Stimulated activated CD8-positive, alpha-beta memory T cell treated with anti-CD3 and anti-CD28 coated beads, Interleukin-12 subunit alpha, Interleukin-12 subunit beta, amount 100 ng/mL, for 24 hours (primary cell): Measurements from ENCODE around the gene FOXC2.
"Not testable (repeated sequence)": the region's sequence is repeated elsewhere in the genome, so short reads cannot be mapped to it uniquely, and the experiment has no call there.

Source experiments
- DNase-seq: peaks from one replicate; pipeline ENCODE4 v3.0.0-alpha.2; 2020; ENCODE audit errors: extremely low read depth

FOXC2 gene

DNA sequence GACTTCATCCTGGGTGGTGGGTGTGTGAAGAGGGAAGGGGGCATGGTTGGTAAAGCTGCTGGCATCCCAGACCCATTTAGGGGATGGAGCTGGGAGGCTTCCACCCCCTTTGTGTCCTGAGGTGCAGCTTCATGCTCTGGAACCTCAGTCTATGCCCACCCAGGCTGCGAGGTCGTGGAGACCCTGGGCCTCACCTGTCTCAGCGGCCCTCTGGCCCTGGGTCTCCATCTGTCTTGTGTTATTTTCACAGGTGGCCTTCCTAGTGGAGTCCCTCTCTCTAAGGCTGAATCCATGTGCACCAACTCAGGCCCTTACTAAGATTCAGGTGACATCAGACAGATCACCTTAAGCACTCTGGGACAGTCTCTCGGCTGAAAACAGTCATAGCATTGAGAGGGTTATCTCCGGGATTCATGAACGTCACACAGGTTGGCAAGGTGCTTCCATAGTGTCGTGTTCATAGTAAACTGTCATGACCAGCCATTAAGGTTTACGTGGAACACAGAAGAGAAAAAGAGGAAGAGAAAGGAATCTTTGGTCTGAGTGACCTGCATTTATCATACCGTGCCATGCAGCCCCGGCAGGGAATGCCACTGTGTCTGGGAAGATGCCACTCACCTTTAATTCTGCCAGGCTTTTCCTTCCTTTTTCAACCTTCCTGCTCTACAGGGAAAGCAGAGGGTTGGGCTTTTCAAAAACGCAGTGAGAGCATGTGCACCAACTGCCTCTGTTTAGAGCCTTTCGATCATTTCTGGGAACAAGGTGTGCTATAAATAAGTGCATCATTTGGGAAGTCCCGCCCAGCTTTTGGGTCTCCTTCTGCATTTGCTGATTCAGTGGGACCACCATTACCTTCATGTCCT is 7.2 kb downstream of the FOXC2 start:
- DNase-seq = no peak

DNA sequence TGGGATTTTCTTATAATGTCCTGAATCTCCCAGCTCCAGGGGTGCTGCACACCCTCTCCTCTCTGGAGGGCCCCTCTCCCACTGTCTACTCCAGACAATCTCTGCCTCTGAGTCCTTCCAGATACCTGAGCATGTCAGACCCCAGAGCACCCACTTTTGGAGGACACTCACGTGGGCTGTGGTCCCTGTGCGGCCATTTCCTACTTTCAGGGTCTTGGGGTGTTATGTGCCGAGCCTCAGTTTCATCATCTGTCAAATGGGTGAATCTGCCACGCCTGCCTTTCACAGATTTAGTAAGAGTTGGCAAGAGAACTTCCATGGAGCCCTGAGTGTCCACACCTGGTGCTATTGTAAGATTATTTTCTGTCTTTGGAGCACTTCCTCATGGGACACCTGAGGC is 8.0 kb downstream of the FOXC2 start:
- DNase-seq = no peak

GRCh38 chr16:86575095-86575685 is 8.6 kb downstream of the FOXC2 start:
- DNase-seq = no peak

DNA sequence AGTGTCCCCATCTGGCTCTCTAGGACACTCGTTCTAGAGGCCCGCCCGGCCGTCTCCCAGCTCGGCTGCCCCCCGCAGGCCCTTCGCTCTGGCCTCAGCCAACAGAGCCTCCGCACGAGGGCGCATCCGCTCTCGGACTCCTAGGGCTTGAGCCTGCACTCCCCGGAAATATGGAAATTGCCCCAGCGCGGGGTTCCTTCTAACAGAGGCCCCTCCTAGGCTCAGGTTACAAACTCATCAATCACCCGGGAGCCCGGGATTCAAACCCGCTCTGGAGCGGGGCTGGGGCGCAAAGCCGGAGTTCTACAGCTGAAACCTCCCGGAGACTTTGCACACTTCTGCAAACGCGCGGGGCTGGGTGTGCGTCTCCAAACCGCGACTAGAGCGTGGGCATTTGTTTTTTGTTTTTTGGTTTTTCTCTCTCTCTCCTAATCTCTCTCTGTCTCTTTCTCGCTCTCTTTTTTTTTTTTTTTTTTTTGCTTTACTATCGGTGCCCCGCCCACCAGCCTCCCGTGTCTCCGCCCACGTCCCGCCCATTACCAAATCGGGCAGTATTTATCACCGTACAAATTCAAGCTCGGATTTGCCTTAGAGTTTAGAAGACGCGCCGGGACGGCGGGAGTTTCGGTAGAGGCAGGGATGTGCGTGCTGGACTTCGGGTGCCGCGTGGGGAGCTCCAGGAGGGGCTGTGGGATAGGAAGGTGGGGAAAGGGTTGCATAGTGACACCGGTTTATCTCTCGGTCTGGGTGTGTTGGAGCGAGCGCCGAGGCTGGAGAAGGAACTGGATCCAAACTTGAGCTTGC is 9.3 kb downstream of the FOXC2 start:
- peak; percentile 11 for DNase-seq

- DNase-seq = no peak
Measured at GRCh38 chr16:86576591-86577313, 10.1 kb downstream of the FOXC2 start.

DNA sequence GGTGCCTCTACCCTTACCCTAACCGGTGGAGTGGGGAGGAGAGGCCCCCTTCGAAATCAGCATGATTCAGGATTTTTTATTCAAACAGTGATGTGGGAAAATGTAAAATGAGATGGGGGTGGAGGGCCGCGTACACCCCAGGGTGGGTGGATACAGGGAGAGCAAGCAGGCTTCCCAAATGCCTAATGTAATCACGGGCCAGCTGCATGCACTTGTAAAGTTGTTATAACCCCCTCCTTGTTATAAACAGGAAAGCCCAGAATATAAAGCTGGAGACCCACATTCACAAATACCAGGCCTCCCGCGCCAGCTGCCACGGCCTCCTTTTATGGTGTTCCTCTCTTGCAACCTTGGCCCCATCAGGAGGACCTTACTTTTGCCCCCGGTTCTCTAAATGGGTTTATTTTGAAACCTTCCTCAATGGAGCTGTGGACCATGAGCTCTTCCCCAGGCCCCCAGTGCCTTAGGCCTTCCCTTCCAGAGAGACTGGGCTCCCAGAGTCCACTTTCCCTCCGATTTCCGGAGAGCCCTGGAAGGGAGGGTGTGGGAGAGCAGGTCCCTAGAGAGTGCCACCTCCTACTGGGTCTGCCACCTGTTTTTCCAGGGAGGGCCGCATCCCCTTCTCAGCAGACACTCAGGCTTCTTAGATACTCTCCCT is 10.8 kb downstream of the FOXC2 start:
- DNase-seq = no peak

- DNase-seq = no peak
Measured at GRCh38 chr16:86578061-86578599, 11.5 kb downstream of the FOXC2 start, which contains the start of gene FOXL1. TSS of gene FOXL1 (plus strand) at chr16:86578549. CDS start at chr16:86578724, 175 bp downstream.

GRCh38 chr16:86578611-86579267 is 12.1 kb downstream of the FOXC2 start:
- no peak for DNase-seq

DNA sequence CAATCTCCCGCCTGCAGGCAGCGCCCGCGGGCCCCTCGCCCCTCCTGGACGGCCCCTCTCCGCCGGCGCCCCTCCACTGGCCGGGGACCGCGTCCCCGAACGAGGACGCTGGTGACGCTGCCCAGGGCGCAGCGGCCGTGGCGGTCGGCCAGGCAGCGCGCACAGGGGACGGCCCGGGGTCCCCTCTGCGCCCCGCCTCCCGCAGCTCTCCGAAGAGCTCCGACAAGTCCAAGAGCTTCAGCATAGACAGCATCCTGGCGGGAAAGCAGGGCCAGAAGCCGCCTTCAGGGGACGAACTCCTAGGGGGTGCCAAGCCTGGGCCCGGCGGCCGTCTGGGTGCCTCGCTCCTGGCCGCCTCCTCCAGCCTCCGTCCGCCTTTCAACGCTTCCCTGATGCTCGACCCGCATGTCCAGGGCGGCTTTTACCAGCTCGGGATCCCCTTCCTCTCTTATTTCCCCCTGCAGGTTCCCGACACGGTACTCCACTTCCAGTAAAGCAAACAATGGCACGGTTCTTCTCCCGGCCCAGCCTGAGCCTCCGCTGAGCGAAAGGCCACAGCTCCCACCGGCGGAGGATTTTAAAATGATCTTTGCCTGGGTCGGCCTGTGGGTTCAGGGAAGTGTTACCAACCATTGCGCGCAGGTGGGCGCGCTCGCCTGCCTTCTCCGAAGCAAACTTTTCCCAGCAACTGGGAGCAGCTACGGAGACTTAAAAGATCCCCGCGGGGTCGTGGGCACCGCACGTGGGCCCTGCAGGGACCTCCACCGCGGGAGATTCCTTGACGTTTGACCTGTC is 12.8 kb downstream of the FOXC2 start:
- DNase-seq = no peak

DNA sequence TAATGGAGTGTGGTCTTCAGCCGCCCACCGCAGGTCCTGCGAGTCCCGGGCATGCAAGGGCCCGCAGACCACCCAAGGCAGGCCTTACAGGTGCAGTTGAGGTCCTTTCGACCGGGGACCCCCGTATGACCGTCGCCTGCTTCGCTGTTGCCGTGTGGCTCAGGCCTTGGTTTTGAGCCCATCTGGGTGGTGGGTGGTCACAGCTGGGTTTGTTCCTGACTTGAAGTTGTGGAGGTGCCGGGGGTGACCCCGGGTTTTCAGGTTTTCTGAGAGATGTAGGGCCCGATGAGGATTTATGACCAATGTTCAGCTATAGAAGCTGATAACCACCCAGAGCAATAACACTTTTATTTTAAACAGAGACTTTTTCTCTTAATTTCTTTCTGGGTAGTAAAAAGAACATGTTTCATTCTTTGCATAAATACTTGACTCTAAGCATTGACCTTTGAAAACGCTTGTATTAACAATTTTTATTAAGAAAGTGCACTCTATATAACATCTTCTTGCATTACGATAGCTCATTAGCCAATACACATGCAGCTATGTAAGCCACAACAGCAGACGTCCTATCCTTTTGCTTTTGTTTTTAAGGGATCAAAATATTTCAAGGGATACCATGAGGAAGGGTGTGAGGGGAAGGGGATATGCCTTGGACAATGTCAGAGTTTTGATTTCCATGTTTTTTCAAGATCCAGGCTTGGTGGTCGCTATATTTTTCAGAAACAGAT is 13.6 kb downstream of the FOXC2 start:
- no peak for DNase-seq

DNA sequence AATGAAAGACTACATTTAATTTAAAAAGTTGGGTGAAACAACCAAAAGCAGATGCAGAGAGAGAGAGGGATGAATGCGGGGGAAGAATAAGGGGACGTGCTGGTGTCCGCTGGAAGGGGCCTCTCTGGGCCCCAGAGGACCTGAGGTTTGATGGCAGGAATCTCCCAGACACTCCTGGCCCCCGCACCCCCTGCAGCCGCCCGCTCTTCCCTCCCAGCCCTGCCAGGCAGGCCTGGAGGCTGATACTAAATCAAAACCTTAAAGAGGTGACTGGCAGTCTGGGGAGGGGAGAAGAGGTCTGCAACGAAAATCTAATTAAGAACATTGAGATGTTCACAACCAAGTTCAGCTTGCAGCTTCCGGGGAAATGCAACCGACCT is 14.2 kb downstream of the FOXC2 start:
- DNase-seq = no peak

DNA sequence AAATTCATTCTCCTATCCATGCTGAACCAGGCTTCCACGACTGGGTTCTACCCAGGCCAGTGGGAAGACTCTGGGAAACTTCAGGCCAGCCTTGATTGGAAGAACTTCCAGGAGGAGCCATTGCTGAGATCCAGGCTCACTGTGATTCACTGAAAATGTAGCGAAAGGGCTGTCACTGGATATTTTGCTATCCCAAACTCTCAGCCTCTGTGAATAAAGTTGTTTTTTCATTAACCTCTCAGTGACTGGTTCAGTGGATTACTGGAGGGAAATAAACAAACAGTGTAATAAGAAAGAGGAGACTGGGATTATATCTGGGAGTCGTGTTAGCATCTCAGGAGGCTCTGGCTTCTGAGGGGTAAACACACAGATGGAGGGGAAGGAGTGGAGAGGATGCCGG is 14.8 kb downstream of the FOXC2 start:
- DNase-seq = no peak

DNA sequence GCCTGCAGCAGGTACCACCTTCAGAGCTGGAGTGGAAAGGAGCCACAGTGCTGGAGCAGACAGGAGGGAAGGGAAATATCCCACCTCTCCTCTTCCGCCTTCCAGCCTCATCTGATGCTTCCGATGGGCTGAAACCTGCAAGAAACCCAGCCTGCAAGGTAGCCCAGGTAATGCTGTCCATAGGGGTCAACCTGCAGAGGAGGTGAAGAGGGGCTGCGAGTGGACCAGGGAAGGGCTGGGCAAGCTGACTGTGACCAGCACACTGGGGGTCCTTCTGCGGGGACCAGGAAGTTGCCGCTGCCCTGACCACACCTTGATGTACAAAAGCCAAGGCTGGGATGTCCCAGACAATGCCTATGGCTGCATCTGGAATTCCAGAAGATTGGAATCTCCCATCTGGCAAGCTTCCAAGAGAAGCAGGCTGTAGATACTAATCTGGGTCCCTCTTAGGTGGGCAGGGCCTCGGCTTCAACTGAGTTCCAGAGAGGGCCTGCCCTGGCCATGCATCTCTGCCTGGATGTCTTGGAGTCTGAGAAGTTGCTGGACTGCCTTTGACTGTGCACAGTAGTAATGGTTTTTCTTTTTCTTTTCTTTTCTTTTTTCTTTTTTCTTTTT is 17.5 kb downstream of the FOXC2 start:
- no peak for DNase-seq

DNA sequence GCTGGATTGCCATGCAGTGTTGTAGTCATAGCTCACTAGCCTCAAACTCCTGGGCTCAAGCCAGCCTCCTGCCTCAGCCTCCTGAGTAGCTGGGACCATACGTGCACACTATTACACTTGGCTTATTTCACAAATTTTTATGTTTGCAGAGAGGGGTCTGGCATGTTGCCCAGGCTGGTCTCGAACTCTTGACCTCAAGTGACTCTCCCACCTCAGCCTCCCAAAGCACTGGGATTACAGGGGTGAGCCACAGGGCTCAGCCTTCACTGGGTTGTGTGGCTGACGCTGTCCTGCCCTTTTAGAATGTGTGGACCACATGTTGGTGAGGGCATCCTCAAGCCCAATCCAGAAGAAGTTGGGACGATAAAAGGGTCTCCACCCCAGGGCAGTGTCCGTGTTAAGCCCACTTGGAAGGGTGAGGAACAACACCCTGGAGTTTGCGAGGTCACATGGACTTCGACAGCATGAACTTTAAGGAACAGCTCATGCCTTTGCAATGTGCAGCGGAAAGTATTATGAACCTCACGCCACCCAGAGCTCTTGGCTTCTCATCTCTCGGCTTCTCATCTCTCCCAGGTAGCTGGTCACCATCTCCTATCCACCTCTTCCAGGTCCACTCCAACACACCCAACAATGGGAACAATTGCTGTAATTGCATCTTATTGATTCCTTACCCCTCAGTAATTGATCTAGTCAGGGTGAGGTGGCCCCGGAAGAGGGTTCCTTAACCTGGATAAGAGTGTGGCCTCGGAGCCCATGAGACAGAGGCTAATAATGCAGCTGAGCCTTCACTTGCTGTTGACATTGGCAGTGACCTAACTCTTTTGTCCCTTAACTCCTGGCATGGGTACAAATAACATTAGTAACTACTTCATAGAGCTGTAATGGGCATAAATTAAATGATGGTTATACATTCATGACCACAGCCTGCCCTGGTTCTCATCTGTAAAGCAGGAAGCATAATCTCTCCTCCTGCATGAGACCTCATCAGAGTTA is 18.4 kb downstream of the FOXC2 start:
- no peak for DNase-seq

DNA sequence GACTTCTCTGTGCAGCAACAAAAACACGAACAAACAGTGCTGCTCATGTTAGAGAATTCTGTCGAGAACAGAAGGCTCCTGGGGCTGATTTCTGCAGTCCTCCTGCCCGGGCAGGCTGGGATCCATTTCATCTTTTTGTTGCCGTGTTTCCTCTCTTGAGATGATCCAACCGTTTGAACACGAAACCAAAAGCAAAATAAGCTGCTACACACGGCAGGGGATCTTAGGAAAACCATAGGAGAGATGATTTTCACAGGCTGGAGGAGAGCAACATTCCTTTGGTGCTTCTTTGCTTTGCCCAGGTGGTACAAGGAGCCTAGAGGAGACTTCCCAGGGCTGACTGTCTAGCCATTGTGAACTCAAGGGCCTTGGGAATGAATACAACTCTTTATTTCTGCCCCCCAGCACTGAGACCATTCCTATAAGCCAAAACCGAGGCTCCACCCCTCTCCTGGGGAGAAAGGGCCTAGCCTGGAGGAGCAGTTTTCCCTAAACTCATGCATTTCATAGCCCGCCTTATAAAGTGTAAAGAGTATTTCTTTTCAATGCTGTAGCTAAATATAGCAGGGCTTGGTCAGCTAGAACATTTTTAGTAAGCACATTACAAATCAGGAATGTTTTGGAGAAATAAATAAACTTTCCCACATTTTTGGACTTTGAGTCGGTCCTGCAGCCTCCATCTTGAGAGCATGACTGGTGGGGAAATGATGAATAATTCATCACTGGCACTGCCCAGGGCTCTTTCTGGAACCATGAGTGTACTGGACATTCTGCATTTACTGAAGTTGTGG is 19.4 kb downstream of the FOXC2 start:
- no peak for DNase-seq

DNA sequence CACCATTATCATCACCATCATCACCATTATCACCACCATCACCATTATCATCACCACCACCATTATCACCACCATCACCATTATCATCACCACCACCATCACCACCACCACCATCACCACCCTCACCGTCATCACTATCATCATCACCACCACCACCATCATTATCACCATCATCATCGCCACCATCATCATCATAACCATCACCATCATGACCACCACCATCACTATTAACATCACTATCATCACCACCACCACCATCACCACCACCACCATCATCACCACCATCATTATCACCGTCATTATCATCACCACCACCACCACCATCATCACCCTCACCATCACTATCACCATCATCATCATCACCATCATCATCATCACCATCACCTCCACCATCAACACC is 20.9 kb downstream of the FOXC2 start:
- DNase-seq = no peak

- DNase-seq = not testable (repeated sequence)
Measured at GRCh38 chr16:86587955-86588354, 21.3 kb downstream of the FOXC2 start.
